HepG2 (cell line): ENCODE measurements around the gene E2F8. TPM values are rescaled to one million over a fixed set of nuclear protein-coding genes. Genes with fewer than 3 reads are reported as not detected.

Experiments
- ATM ChIP-seq: fragments of 450-650 bp; IDR thresholded peaks from 2 replicates; pipeline ENCODE4 v1.7.1; 2017; ENCODE audit warnings: mild to moderate bottlenecking, borderline replicate concordance
- BCL6 ChIP-seq: IDR thresholded peaks from 2 replicates; pipeline ENCODE4 v1.6.1; 2016; ENCODE audit warnings: missing genetic modification reagents, missing compliant biosample characterization
- BHLHE40 ChIP-seq: IDR thresholded peaks from 2 replicates; pipeline ENCODE4 v1.6.1; 2011; ENCODE audit warnings: low read length, improper control_type of control experiment
- FOXA3 ChIP-seq: IDR thresholded peaks from 2 replicates; pipeline ENCODE4 v1.6.1; 2016; ENCODE audit warnings: missing genetic modification reagents, missing compliant biosample characterization
- GABPA ChIP-seq, 2 experiments: IDR thresholded peaks; 2 replicates each; pipeline ENCODE4 v1.6.1; 2011 to 2016; ENCODE audit warnings: low read depth in 2 of 2, low read length in 1 of 2, missing biosample characterization in 1 of 2, missing genetic modification characterization in 1 of 2
- MED8 ChIP-seq: sonication (generic); formaldehyde crosslinking; IDR thresholded peaks from 2 replicates; pipeline ENCODE4 v1.8.1; 2023; ENCODE audit warnings: mild to moderate bottlenecking, missing genetic modification reagents; ENCODE audit not compliant: insufficient replicate concordance
- MLXIP ChIP-seq: sonication (generic); formaldehyde crosslinking; IDR thresholded peaks from 2 replicates; pipeline ENCODE4 v1.9.0; 2021; ENCODE audit warnings: missing genetic modification reagents, borderline replicate concordance
- NFE2L2 ChIP-seq: fragments of 150-350 bp; IDR thresholded peaks from 2 replicates; pipeline ENCODE4 v1.6.1; 2014; ENCODE audit warnings: low read length
- PLRG1 ChIP-seq: fragments of 450-650 bp; conservative IDR thresholded peaks from 2 replicates; pipeline ENCODE4 v1.6.1; 2016
- POGZ ChIP-seq: sonication (generic); formaldehyde crosslinking; IDR thresholded peaks from 2 replicates; pipeline ENCODE4 v1.4.0; 2020; ENCODE audit warnings: mild to moderate bottlenecking, missing genetic modification reagents
- RARA ChIP-seq: IDR thresholded peaks from 2 replicates; pipeline ENCODE4 v1.6.1; 2016; ENCODE audit warnings: missing genetic modification reagents, missing compliant biosample characterization
- RELA ChIP-seq: sonication (generic); formaldehyde crosslinking; IDR thresholded peaks from 2 replicates; pipeline ENCODE4 v1.4.0; 2020; ENCODE audit warnings: missing genetic modification reagents
- REPIN1 ChIP-seq: sonication (generic); formaldehyde crosslinking; IDR thresholded peaks from 2 replicates; pipeline ENCODE4 v1.8.0; 2022; ENCODE audit warnings: missing genetic modification reagents, low read depth, mild to moderate bottlenecking, borderline replicate concordance
- RORA ChIP-seq: sonication (generic); formaldehyde crosslinking; IDR thresholded peaks from 2 replicates; pipeline ENCODE4 v1.5.0; 2020; ENCODE audit warnings: mild to moderate bottlenecking, missing genetic modification reagents, moderate library complexity
- SSRP1 ChIP-seq: IDR thresholded peaks from 2 replicates; pipeline ENCODE4 v1.6.1; 2016; ENCODE audit warnings: control low read depth
- TEAD3 ChIP-seq: optimal IDR thresholded peaks from 2 replicates; pipeline ENCODE3; 2016; ENCODE audit warnings: borderline replicate concordance
- TIGD3 ChIP-seq: sonication (generic); formaldehyde crosslinking; IDR thresholded peaks from 2 replicates; pipeline ENCODE4 v1.5.1; 2020; ENCODE audit warnings: mild to moderate bottlenecking, missing genetic modification reagents, borderline replicate concordance
- TRAFD1 ChIP-seq: sonication (generic); formaldehyde crosslinking; IDR thresholded peaks from 2 replicates; pipeline ENCODE4 v1.5.1; 2020; ENCODE audit warnings: missing genetic modification reagents, mild to moderate bottlenecking, borderline replicate concordance
- ZBTB2 ChIP-seq: sonication (generic); formaldehyde crosslinking; IDR thresholded peaks from 2 replicates; pipeline ENCODE4 v1.8.0; 2022; ENCODE audit warnings: low read depth, missing genetic modification reagents
- ZNF12 ChIP-seq: sonication (generic); formaldehyde crosslinking; IDR thresholded peaks from 2 replicates; pipeline ENCODE4 v1.5.0; 2020; ENCODE audit warnings: missing genetic modification reagents
- ZNF180 ChIP-seq: sonication (generic); formaldehyde crosslinking; IDR thresholded peaks from 2 replicates; pipeline ENCODE4 v1.4.0; 2020; ENCODE audit warnings: low read depth, missing genetic modification reagents, borderline replicate concordance
- ZNF780A ChIP-seq: sonication (generic); formaldehyde crosslinking; IDR thresholded peaks from 2 replicates; pipeline ENCODE4 v1.8.0; 2022; ENCODE audit warnings: mild to moderate bottlenecking, missing genetic modification reagents, moderate library complexity
- polyA plus RNA-seq, 8 experiments: library from polyadenylated mRNA; depleted of rRNA in 3 of 8; stranded (reverse) in 7 of 8; unstranded in 1 of 8; fragments of >200 nt; fragmentation: Illumina TruSeq in 4 of 8; extraction: Trizol in 4 of 8; gene quantifications; 2 replicates each; pipeline versions ENCODE4 v1.2.1 to v1.2.3, GENCODE V29; 2011 to 2016; ENCODE audit warnings: low read depth in 4 of 8, missing spikeins in 1 of 8, mixed read lengths in 1 of 8; ENCODE audit not compliant: insufficient read depth in 1 of 8
- total RNA-seq, 5 experiments: library from RNA; depleted of rRNA; stranded (reverse); fragments of >200 nt; fragmentation: Illumina TruSeq; extraction: Trizol; gene quantifications; 2 replicates each; pipeline ENCODE4 v1.2.3, GENCODE V29; 2016; ENCODE audit warnings: low read depth in 1 of 5

The E2F8 gene
- total and polyA plus RNA-seq, 2 of the 13 experiments (the other 11 are each of a cell fraction or from before 2014, with no cell fraction given) = 3.3 to 8.9 TPM

GRCh38 chr11:19253153-19253745 lies 12.5 kb upstream of the E2F8 start (continued):
- TF ChIP-seq RARA (CRISPR knock-in tag) = no peak
- no peak for TF ChIP-seq MLXIP
- TF ChIP-seq ZNF12 = no peak
- no peak for TF ChIP-seq RELA (CRISPR knock-in tag)
- no peak for TF ChIP-seq PLRG1
- TF ChIP-seq TRAFD1 = no peak
- TF ChIP-seq ZNF780A (CRISPR knock-in tag) = no peak
- TF ChIP-seq FOXA3 (CRISPR knock-in tag) = peak; percentile 71
- no peak for TF ChIP-seq NFE2L2
- TF ChIP-seq REPIN1 (CRISPR knock-in tag) = no peak
- no peak for TF ChIP-seq RORA (CRISPR knock-in tag)
- TF ChIP-seq ATM = no peak
- TF ChIP-seq ZBTB2 (CRISPR knock-in tag) = no peak
- no peak for TF ChIP-seq ZNF180 (CRISPR knock-in tag)
- TF ChIP-seq BHLHE40 = 0 out of 2 replicates have a peak, but pooled peaks have one; percentile 19
- peak; percentile 24; the same call in 1 of the 2 replicates for TF ChIP-seq POGZ (CRISPR knock-in tag)
- TF ChIP-seq BCL6 = no peak
- no peak for TF ChIP-seq SSRP1 (CRISPR knock-in tag)
- TF ChIP-seq MED8 (CRISPR knock-in tag) = no peak
- TF ChIP-seq TIGD3 (CRISPR knock-in tag) = no peak
- peak; percentile 34 for TF ChIP-seq TEAD3 (CRISPR knock-in tag)
- TF ChIP-seq GABPA (IDR thresholded peaks at IDR 0.05; ENCODE audit: low read depth, low read length) = no peak
- TF ChIP-seq GABPA (CRISPR knock-in tag; IDR thresholded peaks at IDR 0.05; ENCODE audit: low read depth) = peak; percentile 36; the same call in 1 of the 2 replicates
